IPS-15b (cell line): Measurements from ENCODE around the gene VPS18.
A peak's percentile ranks its signal among the peaks of the same experiment; 100 is the strongest.

Experiments used
- H3K27me3 ChIP-seq: one replicate; pipeline ENCODE4 v1.6.1; 2013; ENCODE audit warnings: low read length; ENCODE audit not compliant: control insufficient read depth, insufficient read depth
- H3K36me3 ChIP-seq: one replicate; pipeline ENCODE4 v1.6.1; 2013; ENCODE audit warnings: low read length; ENCODE audit not compliant: control insufficient read depth, insufficient read depth
- H3K4me1 ChIP-seq: one replicate; pipeline ENCODE4 v1.6.1; 2013; ENCODE audit warnings: mild to moderate bottlenecking, low read length; ENCODE audit not compliant: control insufficient read depth, insufficient read depth
- H3K4me3 ChIP-seq: one replicate; pipeline ENCODE4 v1.5.1; 2013; ENCODE audit warnings: low read depth, low read length
- H3K9ac ChIP-seq: one replicate; pipeline ENCODE4 v1.6.1; 2013; ENCODE audit warnings: low read depth, mild to moderate bottlenecking, low read length
- H3K9me3 ChIP-seq: one replicate; pipeline ENCODE4 v1.6.1; 2013; ENCODE audit warnings: mild to moderate bottlenecking, low read length; ENCODE audit not compliant: control insufficient read depth, insufficient read depth

Gene VPS18

GRCh38 chr15:40948706-40949473, 54.6 kb downstream of the VPS18 start:
- Histone ChIP-seq H3K9me3 (no peaks in the 10 kb centered on the region), H3K36me3 (peaks cover 2% of the 10 kb centered on the region), H3K4me1 (peaks cover 9% of the 10 kb centered on the region), H3K27me3 (peaks cover 15% of the 10 kb centered on the region), H3K4me3 (no peak overlapping the region), H3K9ac (no peak overlapping the region)

GRCh38 chr15:40949756-40950207, 55.5 kb downstream of the VPS18 start:
- H3K4me3 ChIP-seq, result no peak overlapping the region
- peaks cover 8% of the 10 kb centered on the region for H3K27me3 ChIP-seq
- H3K36me3 ChIP-seq, result peaks cover 2% of the 10 kb centered on the region
- no peaks in the 10 kb centered on the region for H3K9me3 ChIP-seq
- peaks cover 9% of the 10 kb centered on the region for H3K4me1 ChIP-seq
- H3K9ac ChIP-seq, result no peak overlapping the region

- Histone ChIP-seq H3K9me3 (no peaks in the 10 kb centered on the region), H3K27me3 (no peaks in the 10 kb centered on the region), H3K4me3 (no peak overlapping the region), H3K4me1 (peaks cover 9% of the 10 kb centered on the region), H3K9ac (no peak overlapping the region), H3K36me3 (peaks cover 16% of the 10 kb centered on the region)
Measured at GRCh38 chr15:40951764-40952163, 57.5 kb downstream of the VPS18 start.

GRCh38 chr15:40952301-40952900, 58.2 kb downstream of the VPS18 start:
- peaks cover 9% of the 10 kb centered on the region for H3K4me1 ChIP-seq
- H3K9me3 ChIP-seq, result no peaks in the 10 kb centered on the region
- peaks cover 18% of the 10 kb centered on the region for H3K36me3 ChIP-seq
- no peaks in the 10 kb centered on the region for H3K27me3 ChIP-seq
- peak overlapping the region; percentile 98 for H3K9ac ChIP-seq
- H3K4me3 ChIP-seq, result peak overlapping the region; percentile 82

GRCh38 chr15:40952901-40953712, 58.9 kb downstream of the VPS18 start, which contains the start of gene CHAC1:
TSS of gene CHAC1 (plus strand) at chr15:40953471. CDS start at chr15:40953584, 113 bp downstream.
- Histone ChIP-seq H3K9me3 (no peaks in the 10 kb centered on the region), H3K4me1 (peaks cover 9% of the 10 kb centered on the region), H3K9ac (peak within 1 kb of the TSS; percentile 98), H3K4me3 (peak within 1 kb of the TSS; percentile 82), H3K36me3 (peaks cover 18% of the 10 kb centered on the region), H3K27me3 (no peaks in the 10 kb centered on the region)
